Body of pancreas (tissue), 4 donors: ENCODE results near the gene CAPZB. TPM values are rescaled to one million over a fixed set of nuclear protein-coding genes. Genes with fewer than 3 reads are reported as not detected.

Source experiments
- ATAC-seq: fragments of 150-250 bp; one replicate; pipeline ENCODE4 v1.9.1; 2016
- DNase-seq, 4 donors: peaks; one replicate each; pipeline ENCODE4 v3.0.0-alpha.2; 2019
- H3K27ac ChIP-seq, 4 donors: fragments of 200-600 bp; sonication (generic); 1 replicate in 3 of 4; 2 replicates in 1 of 4; pipeline versions ENCODE4 v1.5.1 to v1.6.1; 2016 to 2019; ENCODE audit warnings: mild to moderate bottlenecking in 1 of 4, mixed read lengths in 1 of 4, moderate library complexity in 1 of 4
- H3K27me3 ChIP-seq, 2 donors: fragments of 200-600 bp; sonication (generic); one replicate each; pipeline ENCODE4 v1.6.0; 2016; ENCODE audit warnings: mild to moderate bottlenecking in 1 of 2
- H3K36me3 ChIP-seq, 2 donors: fragments of 200-600 bp; sonication (generic); replicated peaks in 1 of 2; 2 replicates each; pipeline ENCODE4 v1.5.1; 2016; ENCODE audit warnings: low read depth in 2 of 2; ENCODE audit not compliant: insufficient read depth in 1 of 2
- H3K4me1 ChIP-seq: fragments of 200-600 bp; sonication (generic); one replicate; pipeline ENCODE4 v1.6.0; 2016
- H3K4me3 ChIP-seq, 2 donors: fragments of 200-600 bp; sonication (generic); 1 replicate in 1 of 2; 2 replicates in 1 of 2; pipeline ENCODE4 v1.5.1; 2016 to 2019
- H3K9me3 ChIP-seq, 3 donors: fragments of 200-600 bp; sonication (generic); 1 replicate in 2 of 3; 2 replicates in 1 of 3; pipeline ENCODE4 v1.5.1; 2016
- POLR2A ChIP-seq, 3 donors: fragments of 450-650 bp; IDR thresholded peaks; one replicate each; pipeline ENCODE4 v1.6.1; 2016; ENCODE audit warnings: antibody characterized with exemption in 3 of 3, mild to moderate bottlenecking in 2 of 3
- WGBS, 2 donors: methylation state at CpG; one replicate each; pipeline ENCODE4 v1.1.5; 2017; 5-methylcytosine and 5-hydroxymethylcytosine counted together
- intact Hi-C: fragments of 100-400 bp; cut with DNase I; formaldehyde crosslinking; loops from one replicate; pipeline ENCODE4 v1.15.1; 2023
- total RNA-seq, 2 donors: library from RNA; depleted of rRNA; stranded (reverse); fragments of >200 nt; gene quantifications; one replicate each; pipeline ENCODE4 v1.1.0, GENCODE V29; 2016
- TF ChIP-seq, protein P1 (sequence below), 7 experiments: fragments of 450-650 bp in 4 of 7; fragments of 200-600 bp in 3 of 7; sonication (generic) in 3 of 7; IDR thresholded peaks; one replicate each; pipeline ENCODE4 v1.5.1; 2016 to 2019; ENCODE audit warnings: antibody characterized with exemption in 7 of 7

CAPZB gene
- total RNA-seq, 2 donors from 2014 or later = 35.5 to 54.1 TPM

DNA sequence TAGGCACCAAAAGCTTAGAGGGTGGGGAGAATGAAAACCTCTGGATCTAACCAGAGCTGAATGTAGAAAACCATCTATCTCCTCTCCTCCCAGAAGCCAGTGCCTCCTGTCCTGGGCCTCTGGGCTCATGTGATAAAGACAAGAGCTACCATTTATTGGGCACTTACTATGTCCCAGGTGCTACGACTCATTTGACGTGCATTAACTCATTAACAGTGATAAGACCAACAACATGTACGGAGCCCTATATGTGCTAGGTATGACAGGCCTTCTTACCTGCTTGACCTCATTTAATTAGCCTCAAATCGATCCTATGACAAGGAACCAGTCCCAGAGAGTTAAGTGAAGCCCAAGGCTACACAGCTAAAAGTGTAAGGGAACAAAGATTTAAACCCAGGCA lies 19.7 kb downstream of the CAPZB start:
- Histone ChIP-seq H3K27me3 (no peaks in the 10 kb centered on the region), H3K9me3 (no peaks in the 10 kb centered on the region), H3K4me1 (peaks cover 41% of the 10 kb centered on the region), H3K36me3 (no peaks in the 10 kb centered on the region), H3K4me3 (no peak overlapping the region), H3K27ac (no peak overlapping the region)
- 87 to 96% methylated on average over 4 of the region's 4 CpGs for WGBS, 2 donors
- intact Hi-C loops = no loop called here
- no peak for TF ChIP-seq POLR2A (IDR thresholded peaks at IDR 0.05)
- TF ChIP-seq, protein P1, sequence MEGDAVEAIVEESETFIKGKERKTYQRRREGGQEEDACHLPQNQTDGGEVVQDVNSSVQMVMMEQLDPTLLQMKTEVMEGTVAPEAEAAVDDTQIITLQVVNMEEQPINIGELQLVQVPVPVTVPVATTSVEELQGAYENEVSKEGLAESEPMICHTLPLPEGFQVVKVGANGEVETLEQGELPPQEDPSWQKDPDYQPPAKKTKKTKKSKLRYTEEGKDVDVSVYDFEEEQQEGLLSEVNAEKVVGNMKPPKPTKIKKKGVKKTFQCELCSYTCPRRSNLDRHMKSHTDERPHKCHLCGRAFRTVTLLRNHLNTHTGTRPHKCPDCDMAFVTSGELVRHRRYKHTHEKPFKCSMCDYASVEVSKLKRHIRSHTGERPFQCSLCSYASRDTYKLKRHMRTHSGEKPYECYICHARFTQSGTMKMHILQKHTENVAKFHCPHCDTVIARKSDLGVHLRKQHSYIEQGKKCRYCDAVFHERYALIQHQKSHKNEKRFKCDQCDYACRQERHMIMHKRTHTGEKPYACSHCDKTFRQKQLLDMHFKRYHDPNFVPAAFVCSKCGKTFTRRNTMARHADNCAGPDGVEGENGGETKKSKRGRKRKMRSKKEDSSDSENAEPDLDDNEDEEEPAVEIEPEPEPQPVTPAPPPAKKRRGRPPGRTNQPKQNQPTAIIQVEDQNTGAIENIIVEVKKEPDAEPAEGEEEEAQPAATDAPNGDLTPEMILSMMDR (IDR thresholded peaks at IDR 0.05) = no peak
- DNase-seq (no peak), ATAC-seq (no peak)

GRCh38 chr1:19465123-19465522 lies 20.2 kb downstream of the CAPZB start:
- DNase-seq (no peak), ATAC-seq (no peak)
- Histone ChIP-seq H3K4me3 (no peak overlapping the region), H3K27me3 (no peaks in the 10 kb centered on the region), H3K27ac (peak overlapping the region in 1 of 4 donors; percentile 3), H3K4me1 (peaks cover 41% of the 10 kb centered on the region), H3K9me3 (no peaks in the 10 kb centered on the region), H3K36me3 (no peaks in the 10 kb centered on the region)
- intact Hi-C loops = no loop called here
- WGBS, 2 donors = 16 to 21% methylated on average over 2 of the region's 2 CpGs
- TF ChIP-seq, protein P1 (IDR thresholded peaks at IDR 0.05) = no peak
- no peak for TF ChIP-seq POLR2A (IDR thresholded peaks at IDR 0.05)

DNA sequence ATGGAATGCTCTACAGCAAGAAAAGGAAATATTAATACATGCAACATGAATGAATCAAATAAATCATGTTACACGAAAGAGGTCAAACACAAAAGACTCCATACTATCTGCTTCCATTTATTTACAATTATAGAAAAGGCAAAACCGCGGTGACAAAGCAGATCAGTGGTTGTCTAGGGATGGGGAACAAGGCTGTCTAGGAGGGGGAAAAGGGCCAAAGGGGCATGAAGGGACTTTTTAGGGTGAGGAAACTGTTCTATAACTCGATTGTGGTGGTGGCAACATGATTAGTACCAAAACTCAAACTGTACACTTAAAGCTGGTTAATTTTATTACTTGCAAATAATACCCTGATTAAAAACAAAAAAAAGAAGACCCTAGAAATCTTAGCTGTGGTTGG lies 20.6 kb downstream of the CAPZB start:
- 80 to 93% methylated on average over 4 of the region's 4 CpGs for WGBS, 2 donors
- no peak for TF ChIP-seq POLR2A (IDR thresholded peaks at IDR 0.05)
- TF ChIP-seq, protein P1 (IDR thresholded peaks at IDR 0.05) = no peak
- DNase-seq = no peak
- Histone ChIP-seq H3K27me3 (no peaks in the 10 kb centered on the region), H3K27ac (peak overlapping the region in 1 of 4 donors; percentile 3), H3K4me1 (peaks cover 38% of the 10 kb centered on the region), H3K9me3 (no peaks in the 10 kb centered on the region), H3K4me3 (no peak overlapping the region), H3K36me3 (no peaks in the 10 kb centered on the region)
- intact Hi-C loops = no loop called here
- no peak for ATAC-seq

GRCh38 chr1:19463504-19463803 lies 21.9 kb downstream of the CAPZB start:
- no peak for DNase-seq
- TF ChIP-seq, protein P1 (IDR thresholded peaks at IDR 0.05) = no peak
- TF ChIP-seq POLR2A (IDR thresholded peaks at IDR 0.05) = no peak
- Histone ChIP-seq H3K27ac (peak overlapping the region in 1 of 4 donors; percentile 19), H3K4me3 (no peak overlapping the region), H3K4me1 (peaks cover 31% of the 10 kb centered on the region), H3K9me3 (no peaks in the 10 kb centered on the region), H3K27me3 (no peaks in the 10 kb centered on the region), H3K36me3 (no peaks in the 10 kb centered on the region)
- no peak for ATAC-seq
- intact Hi-C loops = no loop called here

DNA sequence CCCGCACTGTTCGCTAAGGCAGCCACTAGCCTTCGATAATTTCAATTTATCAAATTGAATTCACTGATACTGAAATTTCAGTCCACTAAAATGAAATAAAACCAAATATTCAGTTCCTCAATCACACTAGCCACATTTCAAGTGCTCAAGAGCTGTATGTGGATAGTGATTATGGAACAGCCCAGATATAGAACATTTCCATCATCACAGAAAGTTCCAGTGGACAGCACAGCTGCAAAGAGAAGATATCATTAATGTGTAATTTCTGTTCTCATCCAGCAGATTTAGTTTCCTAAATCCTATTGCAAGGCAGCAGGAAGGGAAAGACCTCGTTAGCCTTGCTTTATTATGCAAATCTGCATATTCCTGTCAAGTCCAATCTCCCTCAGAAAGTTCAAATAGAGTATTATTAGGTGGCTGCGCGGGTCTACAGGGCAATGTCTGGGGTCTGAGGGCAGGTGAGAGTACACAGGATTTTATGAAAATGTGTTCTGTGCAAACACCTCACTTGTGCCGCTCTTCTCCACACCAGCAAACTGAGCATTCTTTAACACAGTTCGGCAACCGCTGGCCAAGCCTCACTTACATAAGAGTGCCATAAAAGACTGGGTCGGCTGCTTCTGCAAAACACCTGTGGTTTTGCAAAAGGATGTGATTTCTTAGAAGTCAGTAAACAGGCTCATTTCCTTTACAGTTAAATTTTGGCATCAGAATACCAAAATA lies 22.4 kb downstream of the CAPZB start:
- no peak overlapping the region for H3K4me3 ChIP-seq
- H3K27ac ChIP-seq = peak overlapping the region in 1 of 4 donors; percentile 19
- peaks cover 31% of the 10 kb centered on the region for H3K4me1 ChIP-seq
- no peaks in the 10 kb centered on the region for H3K27me3 ChIP-seq
- no peaks in the 10 kb centered on the region for H3K36me3 ChIP-seq
- TF ChIP-seq, protein P1 (IDR thresholded peaks at IDR 0.05) = no peak
- no peak for TF ChIP-seq POLR2A (IDR thresholded peaks at IDR 0.05)
- H3K9me3 ChIP-seq = no peaks in the 10 kb centered on the region
- intact Hi-C loops = no loop called here
- DNase-seq (no peak), ATAC-seq (no peak)
- 60 to 70% methylated on average over 10 of the region's 10 CpGs for WGBS, 2 donors
